Body of pancreas (tissue), 4 donors: ENCODE results near the gene ARMH2.

Experiments used
- CTCF ChIP-seq, 7 experiments: fragments of 450-650 bp in 4 of 7; fragments of 200-600 bp in 3 of 7; sonication (generic) in 3 of 7; IDR thresholded peaks; one replicate each; pipeline ENCODE4 v1.5.1; 2016 to 2019; ENCODE audit warnings: antibody characterized with exemption in 7 of 7
- POLR2A ChIP-seq, 3 donors: fragments of 450-650 bp; IDR thresholded peaks; one replicate each; pipeline ENCODE4 v1.6.1; 2016; ENCODE audit warnings: antibody characterized with exemption in 3 of 3, mild to moderate bottlenecking in 2 of 3

GRCh38 chr6:24749297-24749696 lies 49.4 kb downstream of the ARMH2 start:
- TF ChIP-seq POLR2A (IDR thresholded peaks at IDR 0.05) = no peak
- no peak for TF ChIP-seq CTCF (IDR thresholded peaks at IDR 0.05)
